Erythroblast (primary cell): Measurements from ENCODE around the gene SORCS3.

Source experiments
- GATA1 ChIP-seq: IDR thresholded peaks from 2 replicates; pipeline ENCODE4 v1.6.1; 2011; ENCODE audit warnings: low read depth, mild to moderate bottlenecking, control low read depth, low read length, moderate library complexity
- POLR2A ChIP-seq: IDR thresholded peaks from 2 replicates; pipeline ENCODE4 v1.6.1; 2011; ENCODE audit warnings: mild to moderate bottlenecking, low read length

DNA sequence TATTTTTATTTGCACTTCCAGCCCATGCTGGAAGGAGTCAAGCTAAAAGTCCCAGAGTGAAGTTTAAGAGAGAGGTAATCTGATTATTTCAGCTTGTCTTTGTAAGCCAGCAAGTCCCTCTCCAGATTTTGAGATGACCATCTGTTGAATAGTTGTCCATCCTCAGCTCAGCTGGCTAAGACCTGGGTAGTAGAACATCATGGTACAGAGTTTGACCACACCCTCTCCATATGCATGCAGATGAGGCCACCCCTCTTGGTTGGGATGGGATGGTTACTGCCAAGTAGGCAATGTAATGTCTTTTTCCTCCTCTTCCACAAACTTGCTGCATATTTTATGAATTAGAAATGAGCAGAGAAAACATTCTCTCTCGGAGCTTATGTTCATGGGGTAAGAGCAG lies 639.8 kb downstream of the SORCS3 start:
- TF ChIP-seq POLR2A: no peak
- no peak for TF ChIP-seq GATA1
